HG02943 (cell line): Measurements from ENCODE around the gene SEMA4C.

Experiments used
- ATAC-seq: cut with Tn5 transposase; IDR thresholded peaks from one replicate; pipeline ENCODE4 v1.9.1; 2021; ENCODE audit warnings: mild to moderate bottlenecking, low read depth, moderate library complexity; ENCODE audit not compliant: unreplicated experiment

Gene SEMA4C

DNA sequence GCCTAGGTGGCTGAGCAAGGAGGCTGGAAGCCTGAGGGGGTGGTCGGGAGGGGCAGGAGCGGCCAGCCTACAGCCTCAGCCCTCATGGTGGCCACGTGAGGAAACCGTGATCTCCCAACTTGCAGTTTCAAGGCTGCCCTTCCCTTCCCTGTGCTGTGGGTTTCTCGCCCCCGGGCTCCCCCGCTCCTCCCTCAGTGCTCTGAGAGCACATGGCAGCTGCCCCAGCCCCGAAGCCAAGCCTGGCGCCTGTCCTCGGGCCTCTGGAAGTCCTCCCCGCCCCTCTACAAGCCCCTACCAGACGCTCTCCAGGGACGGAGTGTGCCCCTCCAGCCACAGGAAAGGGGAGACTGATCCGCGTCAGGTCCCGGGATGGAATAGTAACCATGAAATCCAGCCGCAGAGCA lies 25.5 kb downstream of the SEMA4C start:
- ATAC-seq = no peak

GRCh38 chr2:96843538-96844268 lies 26.2 kb downstream of the SEMA4C start, which contains the start of gene ANKRD23:
Gene ANKRD23 (minus strand): TSS chr2:96844021. CDS start chr2:96843992, 29 bp downstream.
- ATAC-seq = no peak

- ATAC-seq = no peak
These were observed 27.3 kb downstream of the SEMA4C start for GRCh38 chr2:96842600-96842999.

GRCh38 chr2:96841701-96842495 lies 28.0 kb downstream of the SEMA4C start:
- no peak for ATAC-seq

DNA sequence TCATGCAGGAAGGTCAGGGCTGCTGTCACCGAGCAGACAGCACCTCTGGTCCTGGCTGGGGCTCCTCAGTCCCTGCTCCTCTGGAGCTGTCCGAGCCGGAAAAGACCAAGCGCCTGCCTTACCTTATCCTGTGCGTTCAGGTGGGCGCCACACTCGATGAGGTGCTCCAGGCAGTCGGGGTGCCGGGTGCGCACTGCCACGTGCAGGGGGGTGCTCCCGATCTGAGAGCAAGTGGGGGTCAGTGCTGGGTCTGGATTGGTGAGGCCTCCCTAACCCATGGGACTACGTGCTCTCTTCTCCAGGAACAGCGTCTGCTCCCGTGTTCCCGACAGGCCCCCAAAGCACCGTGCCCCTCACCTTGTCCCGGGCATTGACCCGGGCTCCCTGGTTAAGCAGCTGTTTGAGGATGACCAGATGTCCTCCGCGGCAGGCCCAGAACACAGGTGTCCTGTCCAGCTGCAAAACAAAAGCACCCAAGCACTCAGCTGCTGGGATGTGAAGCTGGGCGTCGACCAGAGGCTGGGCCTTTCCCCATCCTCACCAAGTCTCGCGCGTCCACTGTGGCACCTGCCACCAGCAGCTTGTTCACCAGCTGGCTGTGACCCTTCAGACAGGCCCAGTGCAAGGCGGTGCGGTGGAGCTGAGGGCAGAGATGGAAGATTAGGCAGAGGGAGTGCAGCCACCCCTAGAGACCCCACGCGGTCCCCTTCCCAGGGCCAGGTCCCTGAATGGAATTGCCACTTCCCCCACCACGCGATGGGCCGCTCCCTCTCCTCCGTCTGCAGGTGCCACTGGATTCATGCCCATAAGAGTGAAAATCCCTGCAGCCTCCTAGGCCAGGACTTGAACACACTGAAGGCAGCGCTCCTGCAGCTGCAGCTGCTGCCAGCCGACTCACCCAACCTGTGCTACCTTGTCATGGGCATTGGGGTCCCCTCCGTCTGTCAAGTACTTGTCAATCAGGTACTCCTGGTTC lies 29.7 kb downstream of the SEMA4C start:
- peak; percentile 7 for ATAC-seq

GRCh38 chr2:96839293-96839874 lies 30.5 kb downstream of the SEMA4C start:
- peak; percentile 47 for ATAC-seq

GRCh38 chr2:96838345-96839292 lies 31.3 kb downstream of the SEMA4C start:
- ATAC-seq = peak; percentile 11

DNA sequence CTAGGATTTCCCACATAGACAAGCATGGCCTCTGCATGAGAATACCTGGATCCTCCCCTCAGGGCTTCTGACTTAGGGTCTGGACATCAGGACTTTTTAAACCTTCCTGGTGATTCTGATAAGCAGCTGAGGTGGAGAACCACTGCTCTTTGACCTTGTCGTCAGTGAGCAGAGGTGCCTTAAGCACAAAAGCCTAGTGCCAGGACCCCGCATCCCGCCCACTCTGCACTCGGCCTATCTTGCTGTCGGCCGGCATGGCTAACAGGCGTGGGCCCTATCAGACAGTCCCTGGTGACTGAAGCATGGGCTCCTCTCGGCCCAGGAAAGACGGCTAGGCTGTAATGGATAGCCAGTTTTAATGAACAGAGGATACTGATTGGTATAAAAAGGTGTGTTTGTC lies 32.3 kb downstream of the SEMA4C start:
- no peak for ATAC-seq

DNA sequence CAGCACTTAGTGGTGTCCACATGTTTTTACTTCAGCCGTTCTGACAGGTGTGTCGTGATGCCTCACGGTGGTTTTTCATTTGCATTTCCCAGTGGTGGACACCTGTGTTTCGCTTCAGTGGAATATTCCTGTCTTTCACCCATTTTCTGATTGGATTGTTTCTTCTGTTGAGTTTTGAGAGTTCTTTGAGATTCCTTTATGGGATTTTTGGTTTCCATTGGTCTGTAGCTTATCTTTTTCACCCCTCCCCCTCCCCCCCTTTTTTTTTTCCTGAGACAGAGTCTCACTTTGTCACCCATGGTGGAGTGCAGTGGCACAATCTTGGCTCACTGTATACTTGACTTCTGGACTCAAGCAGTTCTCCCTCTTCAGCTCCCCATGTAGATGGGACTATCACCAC lies 34.0 kb downstream of the SEMA4C start:
- no peak for ATAC-seq

DNA sequence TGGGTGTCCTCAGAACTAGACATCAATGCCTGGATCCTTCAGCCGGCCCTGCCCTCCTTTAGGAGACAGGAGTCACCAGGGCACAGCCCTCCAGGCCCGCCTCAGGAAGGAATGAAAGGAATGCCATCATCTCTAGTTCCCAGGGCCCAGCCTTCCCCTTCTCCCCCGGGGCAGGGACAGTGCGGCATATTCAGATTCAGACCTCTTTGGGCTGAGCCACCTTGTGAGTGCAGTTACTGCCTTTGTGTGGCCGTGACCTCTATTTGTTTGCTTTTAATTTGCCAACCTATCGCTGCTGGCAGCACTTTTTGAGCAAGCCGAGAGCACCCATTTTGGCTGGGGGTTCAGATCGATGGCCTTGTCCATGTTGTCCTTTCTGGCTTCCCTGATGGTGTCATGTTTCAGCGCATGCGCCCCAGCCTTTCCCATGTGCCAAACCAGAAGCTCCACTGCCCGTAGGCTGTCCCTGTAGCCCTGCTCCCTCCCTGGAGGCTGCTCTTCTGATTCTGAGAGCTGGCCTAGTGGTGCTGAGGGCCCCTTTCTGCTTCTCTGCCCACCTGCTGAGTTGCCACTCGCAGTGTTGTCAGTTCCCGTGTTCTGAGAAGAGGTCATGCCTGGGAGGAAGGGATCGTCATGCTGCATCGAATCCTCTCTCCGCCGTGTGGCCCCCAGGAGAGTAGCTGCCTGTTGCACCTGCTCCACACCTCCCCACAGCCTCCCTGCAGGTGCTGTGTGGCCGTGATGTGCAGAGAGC lies 36.9 kb downstream of the SEMA4C start:
- no peak for ATAC-seq

DNA sequence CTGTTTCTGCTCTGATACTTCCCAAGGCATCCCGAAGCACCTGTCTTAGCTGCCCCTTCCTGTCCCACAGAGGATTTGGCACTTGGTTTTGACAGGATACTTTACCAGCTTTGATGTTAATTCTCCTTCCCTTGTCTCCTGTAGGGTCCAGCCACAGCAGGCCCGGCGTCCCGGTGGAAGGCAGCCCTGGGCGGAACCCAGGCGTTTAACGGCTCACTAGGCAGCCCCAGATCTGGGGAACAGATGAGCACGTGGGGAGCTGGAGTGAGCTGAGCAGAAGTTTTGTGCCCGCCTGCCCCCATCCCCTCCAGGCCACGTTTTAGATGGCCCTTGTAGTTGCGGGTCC lies 37.5 kb downstream of the SEMA4C start:
- no peak for ATAC-seq

DNA sequence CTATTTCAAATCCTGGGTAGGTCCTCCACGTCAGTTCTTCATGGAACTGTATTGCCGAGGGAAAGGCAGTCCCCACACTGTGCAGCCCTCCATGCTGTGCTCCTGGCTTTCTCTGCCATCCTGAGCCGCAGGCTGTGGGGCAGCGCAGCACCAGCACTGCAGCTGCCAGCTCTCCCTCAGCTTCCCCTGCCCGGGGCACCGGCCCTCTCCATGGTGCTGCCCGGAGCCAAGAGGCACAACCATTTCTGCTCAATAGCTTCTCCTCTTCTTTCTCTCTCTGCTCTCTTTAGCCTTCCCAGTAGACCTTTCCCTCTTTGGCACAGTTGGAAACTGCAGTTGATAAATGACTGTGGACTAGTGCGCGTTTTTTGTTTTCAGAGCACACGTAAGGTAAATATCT lies 38.2 kb downstream of the SEMA4C start:
- ATAC-seq = no peak

- no peak for ATAC-seq
These were observed 39.8 kb downstream of the SEMA4C start for GRCh38 chr2:96830044-96830562.

DNA sequence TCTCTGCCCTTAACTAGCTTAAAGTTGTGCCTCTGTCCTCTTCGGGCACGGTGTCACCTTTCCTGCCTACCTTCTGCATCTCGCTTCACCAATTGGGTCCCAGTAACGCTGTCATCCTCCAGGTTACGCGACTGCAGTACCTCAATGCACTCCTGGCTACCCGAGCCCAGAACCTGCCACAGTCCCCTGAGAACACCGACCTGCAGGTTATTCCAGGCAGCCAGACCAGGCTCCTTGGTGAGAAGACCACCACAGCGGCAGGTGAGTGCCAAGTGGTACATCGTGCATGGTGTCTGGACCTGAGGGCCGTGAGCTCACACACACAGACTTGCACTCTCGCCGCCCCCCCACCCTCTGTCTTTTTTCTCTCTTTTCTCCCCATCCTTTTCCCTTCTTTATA lies 41.0 kb downstream of the SEMA4C start:
- ATAC-seq = no peak

- ATAC-seq = no peak
These were observed 41.4 kb downstream of the SEMA4C start for GRCh38 chr2:96828436-96828835.

DNA sequence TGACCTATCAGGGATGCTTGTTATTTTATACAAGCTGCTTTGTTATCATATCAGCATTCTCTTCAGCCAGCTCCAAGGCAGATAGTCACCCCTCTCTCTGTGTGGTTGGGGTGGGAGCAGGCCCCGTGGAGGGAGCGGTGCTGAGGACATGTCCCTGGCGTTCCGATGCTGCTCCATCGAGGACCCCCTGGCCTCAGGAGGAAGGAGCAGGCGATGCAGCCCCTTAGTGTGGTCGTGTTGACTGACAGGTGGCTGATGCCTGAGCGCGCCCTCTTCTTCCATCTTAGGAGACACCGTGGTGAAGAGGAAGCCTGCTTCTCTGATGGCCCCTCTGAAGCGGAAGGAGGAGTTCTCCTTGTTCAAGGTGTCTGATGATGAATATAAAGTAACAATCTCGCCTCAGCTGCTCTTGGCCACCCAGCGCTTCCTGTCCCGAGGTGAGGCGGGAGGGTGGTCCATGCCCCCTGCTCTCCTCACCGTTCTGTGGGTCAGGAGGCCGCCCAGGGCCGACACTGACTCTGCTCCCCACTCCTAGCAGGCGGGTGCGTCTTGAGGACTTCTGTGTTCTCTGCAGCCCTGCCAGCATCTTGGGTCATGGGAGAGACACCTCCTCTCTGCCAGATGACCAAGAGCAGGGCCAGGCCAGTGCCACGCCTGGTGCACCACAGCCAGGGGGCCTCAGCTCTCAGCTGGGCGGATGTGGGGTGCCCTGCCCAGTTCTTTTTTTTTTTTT lies 43.2 kb downstream of the SEMA4C start:
- no peak for ATAC-seq

DNA sequence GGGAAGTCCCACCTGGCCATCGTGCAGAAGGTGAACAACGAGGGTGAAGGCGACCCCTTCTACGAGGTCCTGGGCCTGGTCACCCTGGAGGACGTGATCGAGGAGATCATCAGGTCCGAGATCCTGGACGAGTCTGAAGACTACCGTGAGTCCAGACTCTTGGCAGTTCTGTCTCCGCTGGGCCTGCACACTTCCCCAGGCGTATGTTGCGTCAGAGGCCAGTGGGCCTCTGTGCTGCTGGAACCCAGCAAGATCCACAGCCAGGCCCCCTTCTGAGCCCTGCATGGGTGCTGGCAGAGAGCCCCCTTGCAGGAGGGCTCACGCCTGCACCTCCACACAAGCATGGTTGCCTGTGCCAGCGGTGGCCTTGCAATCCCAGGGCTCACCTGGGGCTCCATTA lies 44.8 kb downstream of the SEMA4C start:
- ATAC-seq = no peak
